Measurements from ENCODE around the gene ARHGAP33. TPM values are rescaled to one million over a fixed set of nuclear protein-coding genes. Genes with fewer than 3 reads are reported as not detected.

Gene ARHGAP33
- total and polyA plus RNA-seq, 2 of the 4 experiments (the other 2 are of a cell fraction): 0.72 to 11.9 TPM

DNA sequence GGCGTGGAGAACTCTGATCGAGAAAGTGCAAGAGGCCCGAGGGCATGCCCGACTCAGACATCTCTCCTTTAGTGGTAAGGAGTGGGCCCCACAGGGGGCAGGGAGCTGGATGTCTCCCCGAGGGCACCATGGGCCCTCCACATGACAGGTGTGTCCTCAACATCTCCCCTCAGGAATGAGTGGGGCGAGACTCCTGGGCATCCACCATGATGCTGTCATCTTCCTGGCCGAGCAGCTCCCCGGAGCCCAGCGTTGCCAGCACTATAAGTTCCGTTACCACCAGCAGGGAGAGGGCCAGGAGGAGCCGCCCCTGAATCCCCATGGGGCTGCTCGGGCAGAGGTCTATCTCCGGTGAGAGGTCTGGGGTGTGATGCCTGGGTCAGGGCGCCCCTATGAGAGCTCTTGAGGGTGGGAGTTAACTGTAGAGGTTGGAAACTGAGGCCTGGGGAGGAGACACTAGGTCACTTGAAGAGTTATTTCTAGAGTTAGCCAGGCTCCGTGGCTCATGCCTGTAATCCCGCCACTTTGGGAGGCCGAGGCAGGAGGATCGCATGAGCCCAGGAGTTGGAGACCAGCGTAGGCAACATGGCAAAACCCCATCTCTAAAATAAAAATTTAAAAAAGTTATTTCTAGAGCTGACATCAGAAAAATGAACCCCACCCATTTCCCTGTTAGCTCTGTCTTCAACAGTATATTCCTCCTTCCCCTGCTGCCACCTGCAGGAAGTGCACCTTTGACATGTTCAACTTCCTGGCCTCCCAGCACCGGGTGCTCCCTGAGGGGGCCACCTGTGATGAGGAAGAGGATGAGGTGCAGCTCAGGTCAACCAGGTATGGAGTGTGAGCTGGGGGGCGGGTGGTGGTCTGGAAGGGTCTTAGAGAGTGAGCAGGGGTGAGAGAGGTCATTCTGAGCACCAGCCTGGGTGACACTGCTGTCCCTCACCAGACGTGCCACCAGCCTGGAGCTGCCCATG lies 38.2 kb upstream of the ARHGAP33 start:
- no peak for DNase-seq
- Histone ChIP-seq H3K36me3 (ENCODE audit: control insufficient read depth, insufficient read depth, low read length) (peaks cover 59% of the 10 kb centered on the region), H2BK5ac (ENCODE audit: low read depth, low read length, poor library complexity, severe bottlenecking) (no peak overlapping the region), H3K9ac (ENCODE audit: low read depth, low read length) (no peak overlapping the region), H3K4me3 (ENCODE audit: insufficient read depth, low read depth, low read length) (no peak overlapping the region), H3K27ac (ENCODE audit: insufficient read depth, low read length) (no peak overlapping the region), H3K27me3 (ENCODE audit: control insufficient read depth, insufficient read depth, low read length) (no peaks in the 10 kb centered on the region), H3K23ac (ENCODE audit: low read depth, low read length) (no peak overlapping the region), H2BK20ac (ENCODE audit: low read depth, low read length) (no peak overlapping the region), H3K9me1 (ENCODE audit: insufficient read depth, low read length) (no peaks in the 10 kb centered on the region), H4K91ac (ENCODE audit: insufficient read depth, low read depth, low read length) (no peak overlapping the region), H2AFZ (replicated peaks; ENCODE audit: low read length, poor library complexity) (no peak overlapping the region), H4K5ac (ENCODE audit: low read depth, low read length) (no peak overlapping the region), H3K4me1 (ENCODE audit: control insufficient read depth, insufficient read depth, low read length) (0 out of 2 replicates have a peak, but pooled peaks cover 3% of the 10 kb centered on the region), H3K9me3 (ENCODE audit: control insufficient read depth, insufficient read depth, low read length) (no peaks in the 10 kb centered on the region), H3K79me1 (ENCODE audit: low read depth in 1 of 2, low read length in 2 of 2) (peaks cover 0 to 20% of the 10 kb centered on the region in 2 experiments; a peak in 2 of 4 replicates), H2AK5ac (ENCODE audit: low read depth, low read length) (no peak overlapping the region), H3K4me2 (ENCODE audit: low read depth, low read length) (no peak overlapping the region), H4K8ac (ENCODE audit: low read depth in 2 of 2, low read length in 2 of 2) (no peak overlapping the region), H2BK15ac (ENCODE audit: low read depth, low read length) (no peak overlapping the region), H4K20me1 (ENCODE audit: insufficient read depth, low read length) (no peaks in the 10 kb centered on the region; the same call in 1 of the 2 replicates), H2BK120ac (ENCODE audit: low read depth, low read length) (no peak overlapping the region), H3K4ac (ENCODE audit: low read depth, low read length) (no peak overlapping the region), H2AK9ac (replicated peaks; ENCODE audit: low read depth, low read length, poor library complexity) (no peak overlapping the region), H3K56ac (ENCODE audit: extremely low read depth, insufficient read depth, low read length) (no peak overlapping the region), H3K18ac (ENCODE audit: low read depth, low read length) (no peak overlapping the region), H3K14ac (replicated peaks; ENCODE audit: low read depth, low read length) (no peak overlapping the region)
- BruUV-seq (replicated peaks): no TSS peak
- dilution Hi-C loops (cut with HindIII; ENCODE audit: low sequenced_read_pairs, unreplicated experiment) (no loop called here), intact Hi-C loops (cut with micrococcal nuclease) (no loop called here), in situ Hi-C loops (cut with MboI; ENCODE audit: low sequenced_read_pairs) (no loop called here)
- no peak for ATAC-seq (ENCODE audit: low read depth)
- WGBS, 2 experiments (ENCODE audit: extremely low coverage in 2 of 2, insufficient read length in 1 of 2): 97% methylated on average over 7 of the region's 22 CpGs; no CpG with 5 or more reads in 1 of the 2 experiments
- POLR2A ChIA-PET (ENCODE audit: unreplicated experiment): interaction anchor here (0.6 kb wide), 1 partner anchor 17 kb away, joined by 3 read pairs; no protein-coding TSS in a partner anchor
- CTCF ChIA-PET: no interaction called here
- TF ChIP-seq SMC3 (IDR thresholded peaks at IDR 0.05; ENCODE audit: low read depth, low read length) (no peak), POLR2A (IDR thresholded peaks at IDR 0.05; ENCODE audit: low read depth, low read length) (no peak), RCOR1 (IDR thresholded peaks at IDR 0.05; ENCODE audit: insufficient replicate concordance, low read length) (no peak)

Measured in IMR-90 (cell line).